ENCODE data around the gene TEK. TPM values are rescaled to one million over a fixed set of nuclear protein-coding genes. Genes with fewer than 3 reads are reported as not detected.

The TEK gene
- total RNA-seq, 1 experiment from 2014 or later = not detected

DNA sequence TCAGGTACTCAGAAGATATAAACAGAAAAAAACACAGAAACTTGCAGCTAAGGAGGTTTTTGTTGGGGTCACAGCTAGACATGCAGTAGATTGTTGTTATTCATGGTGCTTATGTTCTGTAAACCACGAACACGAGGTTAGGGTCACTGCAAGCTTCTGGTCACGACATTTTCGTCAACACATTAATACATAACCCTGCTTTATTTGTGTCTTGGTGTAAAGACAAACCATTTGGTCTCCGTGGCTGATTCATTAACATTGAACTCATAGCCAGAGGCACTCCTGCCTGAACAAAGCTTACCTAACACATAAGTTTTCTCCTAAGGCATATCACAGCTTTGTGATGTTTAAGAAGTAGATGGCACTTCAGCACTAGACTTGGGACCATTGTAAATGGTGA lies 16.9 kb downstream of the TEK start:
- Histone ChIP-seq H3K4me3 (no peak overlapping the region), H4K20me1 (ENCODE audit: insufficient read depth) (no peaks in the 10 kb centered on the region), H3K79me2 (ENCODE audit: low read depth) (no peaks in the 10 kb centered on the region), H3K36me3 (ENCODE audit: low read depth) (no peaks in the 10 kb centered on the region), H2AFZ (no peak overlapping the region), H3F3A (ENCODE audit: insufficient read depth, low read depth) (no peaks in the 10 kb centered on the region; the same call in 1 of the 2 replicates), H3K27ac (no peak overlapping the region), H3K4me2 (no peak overlapping the region), H3K27me3 (ENCODE audit: insufficient read depth, low read depth) (no peaks in the 10 kb centered on the region), H3K9me3 (ENCODE audit: insufficient read depth, low read depth) (no peaks in the 10 kb centered on the region), H3K4me1 (replicated peaks; ENCODE audit: insufficient read depth) (0 out of 2 replicates have a peak, but pooled peaks cover 9% of the 10 kb centered on the region), H3K9me2 (ENCODE audit: insufficient read depth) (no peaks in the 10 kb centered on the region)
- no TSS peak for BruUV-seq (replicated peaks)
- intact Hi-C loops (cut with micrococcal nuclease; ENCODE audit: unreplicated experiment) = no loop called here
- no peak for TF ChIP-seq CTCF (conservative IDR thresholded peaks at IDR 0.05)
- no peak for TF ChIP-seq EZH2 (IDR thresholded peaks at IDR 0.05; ENCODE audit: low read depth)
- no peak for DNase-seq
- CTCF ChIA-PET = interaction anchor here (0.6 kb wide), 1 partner anchor 95 kb away, joined by 3 read pairs; no protein-coding TSS in a partner anchor
- POLR2A ChIA-PET (ENCODE audit: unreplicated experiment) = interaction anchor here (0.6 kb wide), 1 partner anchor 8 kb away, joined by 4 read pairs; no protein-coding TSS in a partner anchor

- no peaks in the 10 kb centered on the region for H3K36me3 ChIP-seq (ENCODE audit: low read depth)
- DNase-seq = no peak
- no peaks in the 10 kb centered on the region for H3K27me3 ChIP-seq (ENCODE audit: insufficient read depth, low read depth)
- no peaks in the 10 kb centered on the region for H3K79me2 ChIP-seq (ENCODE audit: low read depth)
- intact Hi-C loops (cut with micrococcal nuclease; ENCODE audit: unreplicated experiment) = no loop called here
- ChIA-PET POLR2A (ENCODE audit: unreplicated experiment) (no interaction called here), CTCF (no interaction called here)
- H3F3A ChIP-seq (ENCODE audit: insufficient read depth, low read depth) = no peaks in the 10 kb centered on the region; the same call in 1 of the 2 replicates
- H4K20me1 ChIP-seq (ENCODE audit: insufficient read depth) = no peaks in the 10 kb centered on the region
- H3K4me3 ChIP-seq = no peak overlapping the region
- H3K9me2 ChIP-seq (ENCODE audit: insufficient read depth) = no peaks in the 10 kb centered on the region
- H2AFZ ChIP-seq = no peak overlapping the region
- no peak overlapping the region for H3K27ac ChIP-seq
- no peak overlapping the region for H3K4me2 ChIP-seq
- TF ChIP-seq EZH2 (IDR thresholded peaks at IDR 0.05; ENCODE audit: low read depth) (no peak), CTCF (conservative IDR thresholded peaks at IDR 0.05) (no peak)
- H3K4me1 ChIP-seq (replicated peaks; ENCODE audit: insufficient read depth) = 0 out of 2 replicates have a peak, but pooled peaks cover 9% of the 10 kb centered on the region
- H3K9me3 ChIP-seq (ENCODE audit: insufficient read depth, low read depth) = no peaks in the 10 kb centered on the region
- no TSS peak for BruUV-seq (replicated peaks)
Measured at GRCh38 chr9:27126670-27127069, 17.6 kb downstream of the TEK start.

DNA sequence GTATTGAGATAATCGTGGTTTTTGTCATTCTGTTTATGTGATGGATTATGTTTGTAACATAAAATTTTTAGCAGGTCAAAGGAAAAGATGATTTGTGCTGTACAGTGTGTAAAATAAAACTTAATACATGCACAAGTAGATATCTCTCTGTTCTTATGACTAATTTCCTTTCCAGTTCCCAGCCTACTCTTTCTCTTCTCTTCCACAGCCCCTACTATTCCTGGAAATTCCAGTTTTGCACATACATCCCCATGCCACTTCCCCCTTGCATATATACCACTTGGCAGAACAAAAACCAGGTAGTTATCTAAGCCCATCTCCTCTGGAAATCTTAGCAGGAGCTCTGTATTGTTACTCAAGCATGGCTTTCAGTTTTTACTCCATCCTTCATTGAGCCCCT lies 20.2 kb downstream of the TEK start:
- Histone ChIP-seq H3K4me1 (replicated peaks; ENCODE audit: insufficient read depth) (0 out of 2 replicates have a peak, but pooled peaks cover 9% of the 10 kb centered on the region), H3K36me3 (ENCODE audit: low read depth) (no peaks in the 10 kb centered on the region), H3K9me3 (ENCODE audit: insufficient read depth, low read depth) (no peaks in the 10 kb centered on the region), H3K9me2 (ENCODE audit: insufficient read depth) (no peaks in the 10 kb centered on the region), H4K20me1 (ENCODE audit: insufficient read depth) (no peaks in the 10 kb centered on the region), H2AFZ (no peak overlapping the region), H3K4me2 (no peak overlapping the region), H3K4me3 (no peak overlapping the region), H3K79me2 (ENCODE audit: low read depth) (no peaks in the 10 kb centered on the region), H3K27me3 (ENCODE audit: insufficient read depth, low read depth) (no peaks in the 10 kb centered on the region), H3K27ac (no peak overlapping the region), H3F3A (ENCODE audit: insufficient read depth, low read depth) (no peaks in the 10 kb centered on the region; the same call in 1 of the 2 replicates)
- CTCF ChIA-PET = no interaction called here
- BruUV-seq (replicated peaks) = no TSS peak
- DNase-seq = no peak
- POLR2A ChIA-PET (ENCODE audit: unreplicated experiment) = no interaction called here
- TF ChIP-seq EZH2 (IDR thresholded peaks at IDR 0.05; ENCODE audit: low read depth) = no peak
- TF ChIP-seq CTCF (conservative IDR thresholded peaks at IDR 0.05) = no peak
- intact Hi-C loops (cut with micrococcal nuclease; ENCODE audit: unreplicated experiment) = no loop called here

Data from PC-9 (cell line).